DMS53 (cell line): Measurements from ENCODE around the gene TBC1D2.
A peak's percentile ranks its signal among the peaks of the same experiment; 100 is the strongest.

ENCODE experiments used
- DNase-seq: peaks from one replicate; lab custom pipeline; 2025; lab: John Stamatoyannopoulos, UW

TBC1D2 gene

DNA sequence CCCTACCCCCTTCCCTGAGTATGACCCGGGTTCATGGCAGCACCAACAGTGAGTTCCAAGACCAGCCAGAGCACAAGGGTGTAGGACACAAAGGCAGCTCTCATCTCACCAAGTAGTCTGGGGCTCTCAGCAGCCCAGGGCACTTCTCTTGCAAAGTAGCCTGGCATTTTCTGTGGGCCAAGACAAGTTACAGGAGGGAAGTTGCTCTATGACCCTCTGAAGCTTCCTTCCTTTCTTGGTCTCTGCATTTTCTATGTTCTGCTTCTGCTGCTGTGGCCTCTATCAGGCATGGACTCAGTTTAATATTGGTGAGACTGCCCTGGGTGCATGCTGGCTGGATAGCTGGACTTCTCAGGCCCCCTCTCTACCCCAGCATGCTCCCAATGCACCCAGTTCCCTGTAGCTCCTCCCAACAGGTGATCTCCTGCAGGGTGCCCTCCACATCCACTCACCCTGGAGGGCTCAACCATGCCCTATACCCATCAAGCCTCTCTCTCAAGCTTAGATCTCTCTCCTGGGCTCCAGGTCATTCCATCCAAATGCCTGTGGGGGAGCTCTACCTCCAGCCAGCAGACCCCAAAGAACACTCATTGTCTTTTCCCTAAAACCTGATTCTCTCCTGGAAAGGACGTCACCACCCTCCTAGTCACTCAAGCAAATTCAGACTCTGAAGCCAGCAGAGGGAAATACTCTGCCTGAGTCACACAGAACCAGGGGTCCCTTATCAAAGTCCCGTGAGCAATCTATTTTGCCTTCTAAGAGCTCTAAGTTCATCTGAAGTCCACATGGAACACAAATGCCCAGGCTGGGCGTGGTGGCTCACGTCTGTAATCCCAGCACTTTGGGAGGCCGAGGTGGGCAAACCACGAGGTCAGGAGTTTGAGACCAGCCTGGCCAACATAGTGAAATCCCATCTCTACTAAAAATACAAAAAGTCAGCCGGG, 13.8 kb downstream of the TBC1D2 start:
- DNase-seq, result no peak

DNA sequence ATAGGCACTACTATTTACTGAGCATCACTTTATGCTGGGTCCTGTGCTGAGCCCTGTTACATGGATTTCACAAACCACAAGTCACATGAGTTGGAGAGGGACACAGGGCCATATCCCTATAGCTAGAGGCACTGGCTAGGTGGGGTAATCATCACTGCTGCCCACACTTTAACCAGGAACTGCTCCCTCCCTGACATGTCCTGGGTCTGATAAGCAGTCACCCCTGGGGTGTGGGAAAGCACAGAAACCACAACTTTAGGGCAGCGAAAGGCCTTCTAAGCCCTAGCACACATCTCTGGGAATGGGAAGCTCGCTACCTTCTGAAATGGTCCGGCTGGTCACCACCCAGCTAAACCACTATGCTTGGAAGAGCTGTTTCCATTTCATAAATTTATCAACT, 15.0 kb downstream of the TBC1D2 start:
- DNase-seq, result no peak

DNA sequence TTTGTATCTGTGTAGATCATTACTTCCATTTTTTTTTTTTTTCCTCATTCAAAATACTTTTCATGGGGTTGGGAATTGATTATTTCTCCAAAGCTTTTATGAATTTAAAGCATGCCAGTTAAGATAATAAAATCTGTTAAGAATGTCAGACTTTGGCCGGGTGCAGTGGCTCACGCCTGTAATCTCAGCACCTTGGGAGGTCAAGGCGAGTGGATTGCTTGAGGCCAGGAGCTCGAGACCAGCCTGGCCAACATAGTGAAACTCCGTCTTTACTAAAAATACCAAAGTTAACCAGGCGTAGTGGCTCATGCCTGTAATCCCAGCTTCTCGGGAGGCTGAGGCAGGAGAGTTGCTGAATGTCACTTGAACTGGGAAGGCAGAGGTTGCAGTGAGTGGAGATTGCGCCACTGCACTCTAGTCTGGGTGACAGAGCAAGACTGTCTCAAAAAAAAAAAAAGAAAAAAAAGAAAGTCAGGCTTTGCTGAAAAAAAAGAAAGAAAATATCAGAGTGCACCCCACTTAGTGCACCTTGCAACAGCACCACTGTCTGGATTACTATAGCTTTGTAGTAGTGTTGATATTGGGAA, 18.5 kb downstream of the TBC1D2 start:
- no peak for DNase-seq

DNA sequence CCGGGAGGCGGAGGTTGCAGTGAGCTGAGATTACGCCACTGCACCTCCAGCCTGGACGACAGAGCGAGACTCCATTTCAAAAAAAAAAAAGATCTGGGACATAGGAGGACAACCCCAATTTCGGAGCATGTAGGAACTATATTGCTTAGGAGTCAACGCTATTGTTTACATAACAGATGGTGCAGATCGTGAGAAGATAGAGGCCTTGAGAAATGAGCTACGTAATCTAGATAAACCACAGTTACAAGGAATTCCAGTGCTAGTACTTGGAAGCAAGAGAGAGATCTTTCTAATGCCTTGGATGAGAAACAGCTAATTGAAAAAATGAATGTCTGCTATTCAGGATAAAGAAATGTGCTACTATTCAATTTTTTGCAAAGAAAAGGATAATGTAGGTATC, 20.3 kb downstream of the TBC1D2 start:
- DNase-seq, result no peak

- no peak for DNase-seq
Measured at GRCh38 chr9:98234245-98234825, 21.1 kb downstream of the TBC1D2 start.

GRCh38 chr9:98232926-98233325, 22.5 kb downstream of the TBC1D2 start:
- no peak for DNase-seq

DNA sequence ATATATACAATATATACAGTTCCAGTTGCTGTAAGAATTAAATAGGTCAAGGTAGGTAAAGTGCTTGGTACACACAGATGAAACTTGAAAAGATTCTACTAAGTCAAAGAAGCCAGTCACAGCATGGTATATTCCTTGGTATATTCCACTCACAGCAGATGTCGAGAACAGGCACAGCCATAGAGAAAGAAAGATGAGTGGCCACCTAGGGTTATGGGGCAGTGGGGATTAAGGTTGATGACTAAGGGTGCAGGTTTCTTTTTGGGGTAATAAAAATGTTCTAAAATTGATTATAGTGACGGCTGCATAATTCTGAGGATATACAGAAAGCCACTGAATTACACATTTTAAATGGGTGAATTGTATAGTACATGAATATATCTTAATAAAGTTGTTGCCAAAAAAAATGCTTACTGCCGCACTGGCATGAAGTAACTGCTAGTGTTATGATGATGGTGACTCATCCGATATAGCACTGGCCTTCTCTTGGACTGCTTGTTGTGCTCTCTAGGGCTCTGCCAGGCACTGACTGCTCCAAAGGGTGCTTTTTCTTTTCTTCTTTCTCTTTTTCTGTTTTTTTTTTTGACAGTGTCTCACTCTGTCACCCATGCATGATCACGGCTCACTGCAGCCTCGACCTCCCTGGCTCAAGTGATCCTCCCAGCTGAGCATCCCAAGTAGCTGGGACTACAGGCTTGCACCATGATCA, 23.5 kb downstream of the TBC1D2 start:
- DNase-seq, result peak; percentile 7

DNA sequence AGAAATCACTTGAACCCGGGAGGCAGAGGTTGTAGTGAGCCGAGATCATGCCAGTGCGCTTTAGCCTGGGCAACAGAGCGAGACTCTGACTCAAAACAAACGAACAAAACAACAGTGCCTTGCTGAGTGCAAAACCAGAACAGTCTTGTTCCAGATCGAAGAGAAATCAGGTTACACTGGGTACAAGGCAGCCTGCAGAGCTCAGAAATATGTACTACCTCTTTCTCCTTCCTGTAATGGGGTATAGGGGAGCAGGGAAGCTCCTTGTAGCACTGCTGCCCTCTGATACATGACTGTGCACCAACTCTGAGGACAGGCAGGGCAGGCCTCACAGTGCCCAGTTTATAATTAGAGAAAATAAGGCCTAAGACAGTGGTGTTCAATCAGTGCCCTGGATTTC, 24.7 kb downstream of the TBC1D2 start:
- DNase-seq, result peak; percentile 45

DNA sequence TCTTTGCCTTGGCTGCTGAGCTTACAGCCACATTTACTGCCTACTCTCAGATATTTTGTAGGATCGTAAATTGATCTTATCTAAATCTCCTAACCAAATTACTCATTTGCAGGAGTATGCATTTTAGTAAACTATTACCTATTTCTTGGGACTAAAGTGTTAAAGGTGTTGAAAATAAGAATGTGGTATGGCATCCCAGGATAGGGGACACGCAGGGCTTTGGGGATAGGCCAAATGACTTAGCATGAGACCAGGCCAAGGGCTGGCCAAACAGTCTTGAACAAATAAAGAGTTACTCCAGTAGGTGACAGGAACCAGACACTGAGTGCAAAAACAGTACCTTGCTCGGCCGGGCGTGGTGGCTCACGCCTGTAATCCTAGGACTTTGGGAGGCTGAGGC, 25.1 kb downstream of the TBC1D2 start:
- DNase-seq, result no peak

- no peak for DNase-seq
Measured at GRCh38 chr9:98229620-98230019, 25.8 kb downstream of the TBC1D2 start.

- DNase-seq, result no peak
Measured at GRCh38 chr9:98229090-98229395, 26.4 kb downstream of the TBC1D2 start.

GRCh38 chr9:98228392-98229089, 26.9 kb downstream of the TBC1D2 start:
- no peak for DNase-seq

DNA sequence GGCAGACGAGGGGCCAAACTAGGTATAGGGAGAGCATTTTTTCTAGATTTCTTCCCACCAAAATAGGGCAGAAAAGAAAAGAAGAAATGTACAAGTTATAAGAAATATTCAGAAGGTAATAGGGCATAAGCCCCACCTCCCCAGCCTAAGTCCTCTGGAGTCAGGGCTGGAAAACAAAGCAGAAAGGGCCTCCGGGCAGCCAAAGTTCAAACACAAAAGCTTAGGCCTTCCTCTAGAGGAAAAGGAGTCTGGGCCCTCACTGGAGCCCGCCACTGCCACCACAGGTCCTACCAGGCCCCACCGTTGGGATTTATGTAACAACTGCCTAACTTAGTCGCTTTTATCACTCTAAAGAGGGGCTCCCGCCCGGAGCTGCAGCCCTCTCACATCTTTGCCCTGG, 27.6 kb downstream of the TBC1D2 start:
- no peak for DNase-seq

DNA sequence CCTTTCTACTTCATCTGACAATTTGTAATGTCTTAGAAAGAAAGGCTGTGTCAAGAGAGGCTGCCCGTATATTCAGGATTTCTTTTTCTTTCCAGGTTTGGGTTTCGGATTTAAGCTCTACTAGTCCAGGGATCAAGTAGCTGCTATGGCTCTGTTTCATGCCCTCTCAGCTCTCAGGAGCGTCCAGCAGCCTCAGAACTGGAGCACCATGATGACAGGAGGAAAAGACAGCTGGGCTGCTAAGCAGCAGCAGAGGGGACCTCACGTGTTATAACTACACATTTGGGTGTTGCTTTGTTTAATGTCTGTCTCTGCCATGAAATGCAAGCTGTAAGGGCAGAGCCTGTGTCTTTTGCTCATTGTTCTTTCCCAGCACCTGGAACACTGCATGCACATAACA, 28.5 kb downstream of the TBC1D2 start:
- DNase-seq, result no peak

- DNase-seq, result no peak
Measured at GRCh38 chr9:98226516-98226915, 28.9 kb downstream of the TBC1D2 start.

- DNase-seq, result no peak
Measured at GRCh38 chr9:98225015-98225442, 30.4 kb downstream of the TBC1D2 start.

DNA sequence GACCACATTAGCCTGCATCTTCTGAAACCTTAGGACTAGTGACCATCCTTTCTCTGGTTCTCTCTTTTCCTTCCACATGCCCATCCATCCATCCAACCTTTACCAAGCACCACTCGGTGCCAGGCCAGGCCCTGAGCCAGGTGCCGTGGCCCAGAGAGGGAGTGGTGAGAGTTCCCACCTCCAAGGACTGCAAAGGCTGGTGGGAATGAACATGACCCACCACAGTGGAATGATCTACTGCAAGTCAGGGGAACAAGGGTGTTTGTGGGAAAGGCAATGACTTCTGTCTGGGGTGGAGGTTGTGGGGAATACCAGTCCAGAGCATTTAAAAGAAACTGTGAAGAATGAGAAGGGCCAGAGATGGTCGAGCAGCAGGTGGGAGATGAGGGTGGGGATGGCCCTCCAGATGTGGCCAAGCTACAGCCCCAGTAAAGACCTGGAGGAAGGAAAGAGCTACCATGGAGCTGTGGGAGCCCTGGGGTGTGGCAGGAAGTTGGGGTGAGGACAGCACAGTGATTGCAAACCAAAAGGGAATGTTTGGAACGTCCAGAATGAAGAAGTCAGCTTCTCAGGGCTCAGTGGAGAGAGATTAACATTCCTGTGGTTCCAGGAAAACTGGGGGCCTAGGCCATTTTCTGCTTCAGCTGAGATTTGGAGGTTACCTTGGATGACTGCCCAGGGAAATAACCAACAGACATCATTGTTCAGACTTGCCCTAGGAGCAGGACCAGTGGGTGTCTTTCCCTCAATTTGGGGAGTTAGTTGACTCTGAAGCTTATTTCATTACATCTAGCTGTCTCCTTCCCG, 32.4 kb downstream of the TBC1D2 start:
- no peak for DNase-seq

DNA sequence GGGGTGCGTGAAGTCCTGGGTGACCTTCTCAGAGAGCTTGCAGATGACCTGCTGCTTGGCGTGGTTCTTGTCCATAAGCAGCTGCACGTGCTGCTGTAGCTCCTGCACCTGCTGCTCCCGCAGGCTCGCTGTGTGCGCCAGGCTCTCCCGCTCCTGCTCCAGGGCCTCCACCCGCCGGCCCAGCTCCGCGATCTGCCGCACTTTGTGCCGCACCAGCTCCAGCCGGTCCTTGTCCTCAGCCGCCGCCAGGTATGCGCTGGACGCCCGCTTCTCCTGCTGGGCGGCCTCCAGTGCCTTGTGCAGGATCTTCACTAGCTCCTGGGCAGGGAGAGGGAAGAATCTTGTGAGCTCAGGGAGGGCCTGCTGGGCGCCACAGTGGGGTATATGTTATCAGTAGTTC, 34.5 kb downstream of the TBC1D2 start:
- peak; percentile 70 for DNase-seq

GRCh38 chr9:98219794-98220370, 35.6 kb downstream of the TBC1D2 start:
- DNase-seq, result peak; percentile 77

- DNase-seq, result peak; percentile 97
Measured at GRCh38 chr9:98219364-98219716, 36.1 kb downstream of the TBC1D2 start.
